RKO (cell line): Measurements from ENCODE around the gene DGKI.

Experiments used
- DNase-seq: peaks from one replicate; pipeline ENCODE4 v3.0.0-alpha.2; 2016; ENCODE audit warnings: low spot score

DGKI gene

GRCh38 chr7:137535579-137535978 lies 311.2 kb downstream of the DGKI start:
- no peak for DNase-seq

- DNase-seq = no peak
Measured at GRCh38 chr7:137531671-137532070, 315.1 kb downstream of the DGKI start.

- DNase-seq = no peak
Measured at GRCh38 chr7:137527634-137528033, 319.1 kb downstream of the DGKI start.

- no peak for DNase-seq
Measured at GRCh38 chr7:137523171-137523570, 323.6 kb downstream of the DGKI start.

- no peak for DNase-seq
Measured at GRCh38 chr7:137521451-137521850, 325.3 kb downstream of the DGKI start.

- DNase-seq = no peak
Measured at GRCh38 chr7:137519947-137520346, 326.8 kb downstream of the DGKI start.

GRCh38 chr7:137519181-137519691 lies 327.5 kb downstream of the DGKI start:
- no peak for DNase-seq

- DNase-seq = no peak
Measured at GRCh38 chr7:137513091-137513490, 333.7 kb downstream of the DGKI start.

- no peak for DNase-seq
Measured at GRCh38 chr7:137507096-137507495, 339.7 kb downstream of the DGKI start.

GRCh38 chr7:137506031-137506430 lies 340.7 kb downstream of the DGKI start:
- no peak for DNase-seq

- no peak for DNase-seq
Measured at GRCh38 chr7:137501562-137501961, 345.2 kb downstream of the DGKI start.

GRCh38 chr7:137492889-137493288 lies 353.9 kb downstream of the DGKI start:
- no peak for DNase-seq

GRCh38 chr7:137489880-137490279 lies 356.9 kb downstream of the DGKI start:
- DNase-seq = no peak

GRCh38 chr7:137488038-137488437 lies 358.7 kb downstream of the DGKI start:
- no peak for DNase-seq

- no peak for DNase-seq
Measured at GRCh38 chr7:137485818-137486217, 361.0 kb downstream of the DGKI start.

GRCh38 chr7:137484326-137484725 lies 362.4 kb downstream of the DGKI start:
- DNase-seq = no peak

GRCh38 chr7:137482466-137482865 lies 364.3 kb downstream of the DGKI start:
- no peak for DNase-seq

- DNase-seq = no peak
Measured at GRCh38 chr7:137480824-137481365, 365.9 kb downstream of the DGKI start.

- no peak for DNase-seq
Measured at GRCh38 chr7:137480401-137480800, 366.4 kb downstream of the DGKI start.

- no peak for DNase-seq
Measured at GRCh38 chr7:137476937-137477336, 369.8 kb downstream of the DGKI start.

- no peak for DNase-seq
Measured at GRCh38 chr7:137475966-137476365, 370.8 kb downstream of the DGKI start.

- DNase-seq = no peak
Measured at GRCh38 chr7:137474540-137475026, 372.2 kb downstream of the DGKI start.

- DNase-seq = no peak
Measured at GRCh38 chr7:137471128-137471527, 375.6 kb downstream of the DGKI start.

GRCh38 chr7:137469858-137470257 lies 376.9 kb downstream of the DGKI start:
- DNase-seq = no peak
